Stimulated activated CD4-positive, alpha-beta T cell treated with anti-CD3 and anti-CD28 coated beads, Interleukin-4, amount 100 ng/mL, for 4 hours (primary cell): ENCODE measurements around the gene SSBP2.
A peak's percentile ranks its signal among the peaks of the same experiment; 100 is the strongest.
"Not testable (repeated sequence)": the region's sequence is repeated elsewhere in the genome, so short reads cannot be mapped to it uniquely, and the experiment has no call there.

Source experiments
- DNase-seq, 2 experiments: peaks; one replicate each; pipeline ENCODE4 v3.0.0-alpha.2; 2020

SSBP2 gene

DNA sequence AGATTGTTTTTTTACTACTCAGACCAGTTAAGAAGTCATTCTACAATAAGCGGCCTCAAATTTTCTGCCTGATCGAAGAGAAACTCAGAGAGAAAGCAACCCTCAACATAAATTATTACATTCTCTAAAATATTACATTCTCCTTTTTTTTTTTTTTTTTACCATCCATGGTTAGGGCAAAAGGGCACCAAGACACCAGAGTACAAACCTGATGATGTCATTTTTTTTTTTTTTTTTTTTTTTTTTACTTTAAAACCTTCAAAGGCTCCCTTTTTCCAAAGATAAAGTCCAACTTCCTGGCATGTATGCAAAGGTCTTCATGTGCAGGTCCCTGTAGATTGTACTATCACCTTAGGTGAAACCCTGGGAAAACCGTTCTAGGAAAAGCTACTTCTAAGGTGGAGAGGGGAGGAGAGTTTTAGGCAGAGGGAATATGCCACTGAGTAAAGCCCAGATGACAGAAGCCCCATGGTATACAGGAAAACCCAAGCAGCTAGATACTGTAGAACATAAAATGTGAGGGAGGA, 104.4 kb downstream of the SSBP2 start:
- DNase-seq, result no peak

DNA sequence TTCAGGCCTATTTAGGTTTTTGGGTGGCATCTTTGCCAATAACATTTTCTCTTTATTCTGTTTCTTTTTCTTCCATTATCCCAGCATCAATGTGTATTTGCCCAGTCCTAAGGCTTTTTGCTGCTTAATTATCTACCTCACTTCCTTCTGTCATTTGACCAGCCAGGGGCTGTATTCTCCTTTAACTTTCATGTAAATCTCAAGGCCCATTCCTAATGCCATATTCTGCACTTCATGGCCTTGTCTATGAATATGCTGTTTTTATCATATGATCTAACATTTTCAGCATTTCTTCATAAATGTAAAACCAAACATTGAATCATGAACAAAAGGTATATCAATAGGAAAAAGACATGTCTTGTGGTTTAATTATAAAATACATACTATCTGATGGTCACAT, 108.7 kb downstream of the SSBP2 start:
- DNase-seq, result no peak

- DNase-seq, result no peak
Measured at GRCh38 chr5:81639556-81639955, 111.3 kb downstream of the SSBP2 start.

DNA sequence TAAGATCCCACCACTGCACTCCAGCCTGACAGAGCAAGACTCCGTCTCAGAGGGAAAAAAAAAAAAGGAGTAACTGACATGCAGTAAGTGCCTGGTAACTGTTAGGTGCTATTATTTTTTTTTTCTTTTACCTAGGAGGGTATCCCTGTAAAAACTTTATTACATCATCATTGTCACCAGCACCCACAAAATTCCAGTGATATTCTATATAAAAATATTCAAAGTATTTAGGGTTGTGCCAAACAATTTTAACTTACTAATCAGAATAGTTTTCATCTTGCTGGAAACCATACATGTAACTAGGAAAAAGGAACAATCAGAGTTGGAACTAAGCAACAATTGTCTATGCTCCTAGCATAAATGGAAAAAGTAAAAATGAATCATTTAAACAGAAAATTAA, 112.4 kb downstream of the SSBP2 start:
- no peak for DNase-seq

DNA sequence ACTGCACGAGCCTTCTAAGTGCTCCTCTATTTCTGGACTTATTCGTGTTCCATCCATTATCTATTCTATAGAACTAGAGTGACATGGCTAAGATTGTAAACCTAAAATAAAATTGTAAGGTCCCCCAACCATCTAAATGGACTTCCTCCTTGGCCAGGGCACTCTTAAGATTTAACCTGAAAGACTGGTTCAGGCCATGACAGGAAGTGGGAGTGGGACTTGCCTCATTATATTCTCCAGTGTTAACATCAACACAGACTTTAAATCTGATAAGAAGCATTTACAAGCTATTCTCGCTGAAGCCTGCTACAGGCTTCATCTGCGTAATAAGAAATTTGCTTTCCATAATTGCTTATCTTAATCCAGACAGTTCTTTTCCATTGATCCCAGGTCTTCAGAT, 117.0 kb downstream of the SSBP2 start:
- DNase-seq, result no peak

DNA sequence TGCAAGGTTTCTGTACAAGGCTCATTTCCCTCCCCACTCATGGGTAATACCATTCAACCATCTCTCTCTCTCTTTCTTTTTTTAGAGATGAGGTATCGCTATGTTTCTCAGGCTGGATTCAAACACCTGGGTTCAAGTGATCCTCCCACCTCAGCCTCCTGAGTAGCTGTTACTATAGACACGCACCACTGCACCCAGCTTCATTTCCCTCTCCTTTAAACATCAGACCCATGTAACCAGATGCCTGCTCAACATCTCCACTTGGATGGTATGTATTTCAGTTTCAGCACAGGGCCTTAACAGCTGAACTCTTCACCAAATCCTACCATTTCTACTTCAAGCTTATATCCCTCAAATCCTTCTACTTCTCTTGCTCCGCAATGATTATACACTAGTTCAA, 117.4 kb downstream of the SSBP2 start:
- DNase-seq, result no peak

- DNase-seq, result no peak
Measured at GRCh38 chr5:81632679-81633078, 118.2 kb downstream of the SSBP2 start.

DNA sequence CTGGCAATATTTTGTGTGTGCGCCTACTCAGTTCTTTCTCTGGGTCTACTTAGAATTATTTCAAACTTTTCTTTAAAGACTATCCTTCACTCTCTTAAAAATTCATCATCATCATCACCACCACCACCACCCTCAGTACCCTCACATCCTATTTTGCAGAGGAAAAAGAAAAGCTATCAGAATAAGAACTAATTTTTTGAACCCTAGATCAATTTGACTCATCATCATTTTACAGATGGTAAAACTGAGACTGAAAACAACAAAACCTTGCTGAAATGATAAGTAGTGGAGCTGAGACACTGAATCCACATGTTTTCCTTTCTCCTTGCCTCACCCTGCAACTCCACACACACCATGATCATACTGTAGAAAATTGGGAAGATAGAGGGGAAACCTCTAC, 119.3 kb downstream of the SSBP2 start:
- DNase-seq, result no peak

- DNase-seq, result peak in 1 of 2 experiments; percentile 15
Measured at GRCh38 chr5:81631124-81631523, 119.8 kb downstream of the SSBP2 start.

GRCh38 chr5:81630684-81631083, 120.2 kb downstream of the SSBP2 start:
- no peak for DNase-seq

GRCh38 chr5:81629986-81630385, 120.9 kb downstream of the SSBP2 start:
- DNase-seq, result no peak

DNA sequence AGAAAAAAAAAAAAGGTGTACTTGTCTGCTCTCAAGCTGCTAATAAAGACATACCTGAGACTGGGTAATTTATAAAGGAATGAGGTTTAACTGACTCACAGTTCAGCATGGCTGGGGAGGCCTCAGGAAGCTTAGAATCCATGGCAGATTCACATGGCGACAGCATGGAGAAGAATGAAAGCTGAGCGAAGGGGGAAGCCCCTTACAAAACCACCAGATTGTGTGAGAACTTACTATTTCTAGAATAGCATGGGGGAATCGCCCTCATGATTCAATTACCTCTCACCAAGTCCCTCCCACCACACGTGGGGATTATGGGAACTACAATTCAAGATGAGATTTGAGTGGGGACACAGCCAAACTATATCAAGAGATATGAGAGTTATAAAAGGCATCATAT, 122.8 kb downstream of the SSBP2 start:
- DNase-seq, result not testable (repeated sequence)

DNA sequence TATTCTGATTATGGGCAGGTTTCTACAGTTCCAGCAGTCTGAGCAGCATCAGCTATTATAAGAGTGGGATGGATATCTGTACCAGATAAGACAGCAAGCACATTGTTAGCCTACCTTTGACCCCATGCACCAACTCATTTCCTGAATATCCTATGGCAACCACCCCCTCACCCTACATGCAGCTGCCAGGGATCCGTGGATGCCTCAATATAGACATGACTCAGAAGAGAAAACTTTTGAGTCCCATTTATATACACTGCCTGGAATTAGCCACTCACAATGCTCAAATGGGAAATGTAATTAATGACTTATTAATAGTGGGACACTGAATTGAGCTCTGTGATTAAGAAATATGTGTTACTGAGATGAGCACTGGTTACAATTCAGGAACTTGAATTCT, 124.4 kb downstream of the SSBP2 start:
- DNase-seq, result no peak

DNA sequence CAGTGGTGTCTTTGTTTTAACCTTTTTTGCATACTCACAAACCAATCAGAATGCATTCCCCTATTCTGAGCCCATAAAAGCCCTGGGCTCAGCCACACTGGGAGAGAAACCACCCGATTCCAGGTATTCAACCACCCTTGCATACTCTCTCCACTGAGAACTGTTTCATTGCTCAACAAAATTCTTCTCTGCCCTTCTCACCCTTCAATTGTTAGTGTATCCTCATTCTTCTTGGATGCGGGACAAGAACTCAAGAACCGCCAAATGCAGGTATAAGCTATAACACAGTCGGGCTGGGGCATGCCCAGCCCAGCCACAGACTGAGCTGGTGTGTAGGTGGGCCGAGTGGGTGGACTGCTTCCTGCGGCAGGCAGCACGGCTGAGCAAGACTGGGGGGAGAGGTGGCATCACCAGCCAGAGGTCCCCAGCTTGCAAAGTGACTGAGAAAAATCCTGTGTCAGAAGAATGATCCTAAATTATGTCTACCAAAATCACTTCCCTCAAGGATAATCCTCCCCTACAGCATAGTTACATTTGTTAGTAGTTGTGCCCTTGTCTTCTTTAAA, 141.0 kb downstream of the SSBP2 start:
- no peak for DNase-seq

- no peak for DNase-seq
Measured at GRCh38 chr5:81608976-81609375, 141.9 kb downstream of the SSBP2 start.

- no peak for DNase-seq
Measured at GRCh38 chr5:81607693-81608092, 143.2 kb downstream of the SSBP2 start.

DNA sequence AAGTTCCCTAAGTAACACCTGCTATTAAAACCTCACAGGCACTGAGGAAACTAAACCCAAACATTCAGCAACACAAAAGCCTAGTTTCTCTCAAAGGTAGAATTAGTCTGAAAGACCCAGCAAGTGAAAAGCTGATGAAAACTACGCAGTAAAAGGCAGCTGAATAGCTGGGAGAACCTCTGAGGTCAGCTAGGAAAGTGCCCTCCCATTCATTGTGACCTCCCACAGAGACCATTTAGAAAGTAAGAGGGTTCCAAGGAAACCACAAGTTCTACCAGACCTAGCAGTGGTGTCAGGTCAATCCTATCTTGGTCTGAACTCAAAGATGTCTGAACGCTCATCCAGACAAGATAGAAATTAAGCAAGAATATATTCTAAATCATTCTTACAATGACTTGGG, 144.7 kb downstream of the SSBP2 start:
- no peak for DNase-seq

GRCh38 chr5:81605299-81605698, 145.6 kb downstream of the SSBP2 start:
- DNase-seq, result no peak

GRCh38 chr5:81604193-81604592, 146.7 kb downstream of the SSBP2 start:
- no peak for DNase-seq

DNA sequence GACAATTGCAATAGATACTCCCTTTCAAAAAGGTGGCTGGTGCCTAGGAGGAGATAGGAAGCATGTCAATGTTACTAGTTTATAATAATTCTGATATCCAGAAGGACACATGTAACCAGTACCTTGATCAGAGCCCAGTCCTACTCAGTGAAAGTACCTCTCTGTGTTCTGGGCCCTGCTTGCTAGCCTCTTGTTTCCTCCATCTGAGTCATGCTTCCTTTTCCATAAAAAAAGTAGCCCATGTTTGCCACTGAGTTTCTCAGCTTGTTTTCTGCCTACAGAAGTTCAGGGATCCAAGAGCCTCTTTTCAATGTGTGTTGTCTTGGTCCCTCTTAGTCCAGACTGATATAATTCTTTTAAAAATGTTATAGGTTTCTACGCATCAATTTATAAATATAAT, 149.0 kb downstream of the SSBP2 start:
- no peak for DNase-seq

GRCh38 chr5:81592085-81592484, 158.8 kb downstream of the SSBP2 start:
- not testable (repeated sequence) for DNase-seq

DNA sequence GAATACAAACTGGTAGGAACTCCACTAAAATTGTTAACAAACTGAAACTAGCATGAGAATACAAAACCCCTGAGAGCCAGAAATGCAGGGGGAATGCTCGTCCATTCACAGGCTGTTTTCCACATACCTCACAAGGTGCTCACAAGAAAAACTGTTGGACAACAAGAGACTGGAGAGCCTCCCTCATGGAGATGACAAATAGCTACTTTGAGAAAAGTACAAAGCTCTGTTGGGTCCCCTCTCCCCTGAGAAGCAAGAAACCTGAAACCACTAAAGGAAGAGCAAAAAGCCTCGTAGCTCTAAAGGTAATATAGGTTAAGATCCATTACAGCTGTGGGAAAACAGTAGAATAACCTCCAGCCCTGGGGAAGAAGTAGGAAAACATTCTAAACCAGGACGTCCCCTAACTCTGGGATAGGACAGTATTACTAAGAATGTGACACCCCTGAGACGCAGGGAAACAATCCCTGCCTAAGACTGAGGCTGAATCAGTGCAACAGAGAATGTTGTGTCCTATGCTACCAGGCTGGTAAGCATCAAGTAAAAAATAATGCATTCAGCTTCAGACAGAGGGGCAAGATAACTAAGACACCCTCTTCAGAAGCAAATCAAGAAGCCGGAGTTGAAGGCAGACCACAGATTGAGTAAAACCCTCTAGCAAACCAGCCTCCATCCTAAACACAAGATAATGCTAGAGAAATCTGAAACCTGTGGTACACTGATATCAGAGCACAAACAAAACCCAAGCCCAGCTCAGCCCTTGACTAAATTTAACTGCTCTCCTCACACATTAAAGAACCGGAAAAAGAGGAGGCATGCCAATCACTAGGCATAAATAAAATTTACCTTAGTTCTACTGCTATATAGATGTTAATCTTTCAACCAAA, 160.2 kb downstream of the SSBP2 start:
- no peak for DNase-seq

DNA sequence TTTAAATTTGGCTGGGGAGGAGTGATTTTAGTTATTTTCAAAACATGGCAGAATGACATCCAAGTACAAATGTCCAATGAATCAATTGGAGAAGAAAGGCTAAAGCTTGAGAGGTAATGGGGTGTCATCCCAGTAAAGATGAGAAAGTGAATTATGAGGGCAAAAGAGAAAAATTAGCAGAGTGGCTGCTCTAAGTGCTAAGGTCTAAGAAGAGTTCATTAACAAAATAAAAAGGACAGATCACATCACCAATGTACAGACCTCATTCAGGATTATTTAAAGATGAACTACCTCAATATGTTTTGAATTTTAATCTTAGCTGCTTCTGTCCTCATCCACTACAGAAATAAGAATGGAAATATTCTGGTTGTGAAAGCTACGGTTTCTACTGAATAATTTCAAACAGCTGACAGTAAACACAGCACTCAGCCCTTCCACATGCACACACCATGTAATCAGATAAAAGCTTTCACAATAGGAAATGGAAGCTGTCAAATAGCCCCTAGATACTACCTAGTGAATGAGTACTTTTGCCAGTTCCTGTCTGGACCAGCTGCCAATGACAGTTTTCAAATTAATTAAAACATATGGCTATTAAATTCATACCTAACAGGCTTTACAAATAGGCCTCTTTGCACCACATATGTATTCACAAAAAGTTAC, 171.5 kb downstream of the SSBP2 start:
- DNase-seq, result no peak

DNA sequence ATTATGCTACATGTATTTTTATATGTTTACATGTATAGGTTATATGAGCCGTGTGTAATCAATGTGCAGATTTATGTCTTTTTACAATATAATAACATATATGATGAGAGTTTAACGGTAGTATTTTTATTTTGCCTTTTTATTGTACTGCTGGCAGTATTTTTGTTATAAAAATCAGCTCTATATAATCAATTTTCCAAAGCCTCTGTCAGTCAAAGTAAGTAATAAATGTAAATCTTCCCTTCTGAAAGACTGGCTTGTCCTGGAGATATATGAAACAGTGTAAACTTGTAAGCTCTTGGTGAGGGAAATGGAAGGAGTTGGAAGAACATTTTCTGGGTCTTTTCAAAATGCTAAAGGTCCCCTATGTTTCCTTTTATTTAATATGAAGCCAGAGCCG, 173.8 kb downstream of the SSBP2 start:
- no peak for DNase-seq
